Liver (tissue), 3 donors: ENCODE measurements around the gene RNASEH2A.

Experiments
- ATF3 ChIP-seq: IDR thresholded peaks from 2 replicates; pipeline ENCODE4 v1.6.1; 2016; ENCODE audit warnings: antibody characterized with exemption
- CTCF ChIP-seq: fragments of 150-350 bp; IDR thresholded peaks from 2 replicates; pipeline ENCODE4 v1.5.1; 2017; ENCODE audit warnings: improper control_type of control experiment, low read depth, low read length; ENCODE audit not compliant: missing input control
- EGR1 ChIP-seq, 2 donors: IDR thresholded peaks; 2 replicates each; pipeline ENCODE4 v1.6.1; 2016 to 2018; ENCODE audit warnings: antibody characterized with exemption in 2 of 2, low read depth in 2 of 2
- GABPA ChIP-seq, 2 donors: IDR thresholded peaks in 1 of 2; conservative IDR thresholded peaks in 1 of 2; 2 replicates each; pipeline ENCODE4 v1.6.1; 2016; ENCODE audit warnings: antibody characterized with exemption in 2 of 2, mild to moderate bottlenecking in 1 of 2, moderate library complexity in 1 of 2
- RAD21 ChIP-seq, 2 donors: IDR thresholded peaks; 2 replicates each; pipeline ENCODE4 v1.6.1; 2016; ENCODE audit warnings: antibody characterized with exemption in 2 of 2, mild to moderate bottlenecking in 2 of 2
- REST ChIP-seq: IDR thresholded peaks from 2 replicates; pipeline ENCODE4 v1.6.1; 2016; ENCODE audit warnings: antibody characterized with exemption, mild to moderate bottlenecking
- RXRA ChIP-seq, 2 donors: IDR thresholded peaks; 2 replicates each; pipeline ENCODE4 v1.6.1; 2017 to 2018; ENCODE audit warnings: antibody characterized with exemption in 2 of 2, mild to moderate bottlenecking in 1 of 2
- donor health status: healthy.
- donor health status: healthy.

- TF ChIP-seq EGR1 (IDR thresholded peaks at IDR 0.05; ENCODE audit: low read depth in 2 of 2) = no peak
- TF ChIP-seq CTCF = no peak
- no peak for TF ChIP-seq RXRA (IDR thresholded peaks at IDR 0.05)
- no peak for TF ChIP-seq REST
- no peak for TF ChIP-seq ATF3
- no peak for TF ChIP-seq RAD21 (IDR thresholded peaks at IDR 0.05)
- no peak for TF ChIP-seq GABPA (IDR thresholded peaks at IDR 0.05 in 1 of 2, conservative IDR thresholded peaks at IDR 0.05 in 1 of 2)
Measured at GRCh38 chr19:12843328-12843727, 36.9 kb downstream of the RNASEH2A start.
